GM23338 (cell line): ENCODE measurements around the gene NRXN2. TPM values are rescaled to one million over a fixed set of nuclear protein-coding genes. Genes with fewer than 3 reads are reported as not detected.

Experiments
- ATAC-seq: fragments of 200-7000 bp; cut with Tn5 transposase; 3 replicates; pipeline ENCODE4 v1.9.1; 2020
- DNase-seq: peaks from one replicate; pipeline ENCODE4 v3.0.0-alpha.2; 2015; ENCODE audit warnings: low spot score
- H2AFZ ChIP-seq: fragments of 200-600 bp; sonication (generic); 2 replicates; pipeline ENCODE4 v1.8.0; 2016; ENCODE audit warnings: antibody characterized with exemption, mild to moderate bottlenecking, moderate library complexity
- H3F3A ChIP-seq: fragments of 200-600 bp; sonication (generic); replicated peaks from 2 replicates; pipeline ENCODE4 v1.8.0; 2017; ENCODE audit warnings: antibody characterized with exemption, mixed run types, low read depth
- H3K27ac ChIP-seq: fragments of 200-600 bp; sonication (generic); 2 replicates; pipeline ENCODE4 v1.6.1; 2016; ENCODE audit warnings: low read depth
- H3K27me3 ChIP-seq: fragments of 200-600 bp; sonication (generic); 2 replicates; pipeline ENCODE4 v1.8.0; 2016; ENCODE audit warnings: mild to moderate bottlenecking, mixed run types, moderate library complexity; ENCODE audit not compliant: insufficient read depth
- H3K36me3 ChIP-seq: fragments of 200-600 bp; sonication (generic); 2 replicates; pipeline ENCODE4 v1.8.0; 2016; ENCODE audit warnings: mild to moderate bottlenecking; ENCODE audit not compliant: insufficient read depth
- H3K4me1 ChIP-seq: fragments of 200-600 bp; sonication (generic); 2 replicates; pipeline ENCODE4 v1.8.0; 2016; ENCODE audit warnings: mild to moderate bottlenecking, moderate library complexity; ENCODE audit not compliant: insufficient read depth
- H3K4me2 ChIP-seq: fragments of 200-600 bp; sonication (generic); 2 replicates; pipeline ENCODE4 v1.7.1; 2017; ENCODE audit warnings: mixed run types
- H3K4me3 ChIP-seq: fragments of 200-600 bp; sonication (generic); 2 replicates; pipeline ENCODE4 v1.6.1; 2016; ENCODE audit warnings: mixed run types
- H3K79me2 ChIP-seq: fragments of 200-600 bp; sonication (generic); replicated peaks from 2 replicates; pipeline ENCODE4 v1.8.0; 2017; ENCODE audit warnings: mild to moderate bottlenecking; ENCODE audit not compliant: insufficient read depth
- H3K9me2 ChIP-seq: fragments of 200-600 bp; sonication (generic); 2 replicates; pipeline ENCODE4 v1.8.0; 2017; ENCODE audit not compliant: insufficient read depth
- H4K20me1 ChIP-seq: fragments of 200-600 bp; sonication (generic); replicated peaks from 2 replicates; pipeline ENCODE4 v1.8.0; 2017; ENCODE audit warnings: mild to moderate bottlenecking; ENCODE audit not compliant: insufficient read depth
- H3K27ac Mint-ChIP-seq: 2 replicates; pipeline ENCODE4 v1.8.0; 2020; ENCODE audit warnings: inconsistent platforms, mild to moderate bottlenecking, moderate library complexity, mixed read lengths
- H3K27me3 Mint-ChIP-seq: 3 replicates; pipeline ENCODE4 v1.8.0; 2022; ENCODE audit warnings: low read depth, mild to moderate bottlenecking, moderate library complexity, mixed read lengths, inconsistent platforms; ENCODE audit not compliant: insufficient read depth, poor library complexity
- H3K36me3 Mint-ChIP-seq: 3 replicates; pipeline ENCODE4 v1.8.0; 2021; ENCODE audit warnings: low read depth, mild to moderate bottlenecking, inconsistent platforms, moderate library complexity, mixed read lengths
- H3K4me1 Mint-ChIP-seq: 3 replicates; pipeline ENCODE4 v1.8.0; 2020; ENCODE audit warnings: mild to moderate bottlenecking, inconsistent platforms, mixed read lengths
- H3K4me3 Mint-ChIP-seq: 3 replicates; pipeline ENCODE4 v1.8.0; 2021; ENCODE audit warnings: moderate library complexity, mild to moderate bottlenecking, inconsistent platforms, mixed read lengths
- H3K9me3 Mint-ChIP-seq: 3 replicates; pipeline ENCODE4 v1.8.0; 2020; ENCODE audit warnings: moderate library complexity, mild to moderate bottlenecking, inconsistent platforms, mixed read lengths
- CREB1 ChIP-seq: fragments of 250-450 bp; sonication (Bioruptor Pico); IDR thresholded peaks from 2 replicates; pipeline ENCODE4 v1.5.0; 2020; ENCODE audit warnings: low read depth, mild to moderate bottlenecking, moderate library complexity
- EZH2 ChIP-seq: fragments of 200-600 bp; sonication (generic); IDR thresholded peaks from one replicate; pipeline ENCODE4 v1.8.0; 2017; ENCODE audit warnings: antibody characterized with exemption, mild to moderate bottlenecking, low read depth; ENCODE audit not compliant: unreplicated experiment
- EZH2phosphoT487 ChIP-seq: fragments of 200-600 bp; sonication (generic); IDR thresholded peaks from one replicate; pipeline ENCODE4 v1.8.1; 2018; ENCODE audit warnings: antibody characterized with exemption; ENCODE audit not compliant: unreplicated experiment
- JUNB ChIP-seq: IDR thresholded peaks from one replicate; pipeline ENCODE4 v1.6.1; 2016; ENCODE audit warnings: antibody characterized with exemption; ENCODE audit not compliant: unreplicated experiment
- STAT1 ChIP-seq: IDR thresholded peaks from one replicate; pipeline ENCODE4 v1.6.1; 2016; ENCODE audit warnings: antibody characterized with exemption; ENCODE audit not compliant: unreplicated experiment
- ZNF114 ChIP-seq: fragments of 250-450 bp; sonication (Bioruptor Pico); IDR thresholded peaks from 2 replicates; pipeline ENCODE4 v1.5.0; 2020; ENCODE audit warnings: mild to moderate bottlenecking, moderate library complexity
- ZNF331 ChIP-seq: fragments of 250-450 bp; sonication (Bioruptor Pico); IDR thresholded peaks from 2 replicates; pipeline ENCODE4 v1.5.0; 2020; ENCODE audit warnings: low read depth, mild to moderate bottlenecking, moderate library complexity
- ZNF462 ChIP-seq: fragments of 250-450 bp; sonication (Bioruptor Pico); IDR thresholded peaks from 2 replicates; pipeline ENCODE4 v1.5.0; 2020; ENCODE audit warnings: mild to moderate bottlenecking, moderate library complexity
- polyA plus RNA-seq: library from polyadenylated mRNA; unstranded; fragments of >200 nt; fragmentation: Nextera tagmentation; extraction: Ambion mirVana; gene quantifications from 2 replicates; pipeline ENCODE4 v1.2.1, GENCODE V29; 2016
- total RNA-seq: library from RNA; depleted of rRNA; stranded (reverse); fragments of >200 nt; shearing (Covaris generic); gene quantifications from 2 replicates; pipeline ENCODE4 v1.2.3, GENCODE V29; 2014

NRXN2 gene
- total and polyA plus RNA-seq, 2 experiments from 2014 or later: 3.4 to 17.0 TPM

- no peak for TF ChIP-seq ZNF462 (CRISPR knock-in tag)
Observed at GRCh38 chr11:64588701-64589100, 134.3 kb downstream of the NRXN2 start (continued).

- no peaks in the 10 kb centered on the region for H3K27me3 ChIP-seq
- no peak overlapping the region for H3K4me3 Mint-ChIP-seq
- no peak overlapping the region for H3K27ac ChIP-seq
- DNase-seq (no peak), ATAC-seq (no peak)
- no peak overlapping the region for H2AFZ ChIP-seq
- no peak overlapping the region for H3K27ac Mint-ChIP-seq
- H3K4me2 ChIP-seq: no peak overlapping the region
- no peaks in the 10 kb centered on the region for H3F3A ChIP-seq
- H3K36me3 Mint-ChIP-seq: no peaks in the 10 kb centered on the region
- peaks cover 8% of the 10 kb centered on the region; the same call in 1 of the 2 replicates for H3K9me2 ChIP-seq
- H4K20me1 ChIP-seq: no peaks in the 10 kb centered on the region
- H3K36me3 ChIP-seq: no peaks in the 10 kb centered on the region
- H3K4me1 ChIP-seq: no peaks in the 10 kb centered on the region
- H3K79me2 ChIP-seq: no peaks in the 10 kb centered on the region
- H3K27me3 Mint-ChIP-seq: peaks cover 10% of the 10 kb centered on the region
- no peaks in the 10 kb centered on the region; the same call in 2 of the 3 replicates for H3K4me1 Mint-ChIP-seq
- H3K9me3 Mint-ChIP-seq: peaks cover 13% of the 10 kb centered on the region
- H3K4me3 ChIP-seq: no peak overlapping the region
- TF ChIP-seq EZH2: no peak
- TF ChIP-seq ZNF462 (CRISPR knock-in tag): no peak
- TF ChIP-seq CREB1 (CRISPR knock-in tag): no peak
- TF ChIP-seq ZNF114 (CRISPR knock-in tag): no peak
- no peak for TF ChIP-seq EZH2phosphoT487
- TF ChIP-seq ZNF331 (CRISPR knock-in tag): no peak
- TF ChIP-seq JUNB: no peak
- TF ChIP-seq STAT1: no peak
Observed at GRCh38 chr11:64586366-64586765, 136.6 kb downstream of the NRXN2 start.
